ENCODE data around the gene CCIN.
A peak's percentile ranks its signal among the peaks of the same experiment; 100 is the strongest.
"Not testable (repeated sequence)": the region's sequence is repeated elsewhere in the genome, so short reads cannot be mapped to it uniquely, and the experiment has no call there.

The CCIN gene

GRCh38 chr9:36160126-36160525, 9.1 kb upstream of the CCIN start:
- DNase-seq (ENCODE audit: low read depth) = not testable (repeated sequence)

- no peak for DNase-seq (ENCODE audit: low read depth)
Observed at GRCh38 chr9:36161187-36161586, 8.0 kb upstream of the CCIN start.

- no peak for DNase-seq (ENCODE audit: low read depth)
Observed at GRCh38 chr9:36162211-36162738, 6.9 kb upstream of the CCIN start.

- no peak for DNase-seq (ENCODE audit: low read depth)
Observed at GRCh38 chr9:36163049-36163785, 6.0 kb upstream of the CCIN start.

- DNase-seq (ENCODE audit: low read depth) = no peak
Observed at GRCh38 chr9:36163786-36164170, 5.4 kb upstream of the CCIN start.

GRCh38 chr9:36164372-36164771, 4.8 kb upstream of the CCIN start:
- no peak for DNase-seq (ENCODE audit: low read depth)

- no peak for DNase-seq (ENCODE audit: low read depth)
Observed at GRCh38 chr9:36164989-36165388, 4.2 kb upstream of the CCIN start.

GRCh38 chr9:36165826-36166167, 3.4 kb upstream of the CCIN start:
- DNase-seq (ENCODE audit: low read depth) = no peak

- peak; percentile 65 for DNase-seq (ENCODE audit: low read depth)
Observed at GRCh38 chr9:36166168-36166927, 2.8 kb upstream of the CCIN start.

- no peak for DNase-seq (ENCODE audit: low read depth)
Observed at GRCh38 chr9:36169708-36170107, 520 bp downstream of the CCIN start.

- no peak for DNase-seq (ENCODE audit: low read depth)
Observed at GRCh38 chr9:36170531-36170930, 1.3 kb downstream of the CCIN start.

GRCh38 chr9:36173861-36174260, 4.7 kb downstream of the CCIN start:
- no peak for DNase-seq (ENCODE audit: low read depth)

- no peak for DNase-seq (ENCODE audit: low read depth)
Observed at GRCh38 chr9:36174271-36174670, 5.1 kb downstream of the CCIN start.

GRCh38 chr9:36174731-36175130, 5.5 kb downstream of the CCIN start:
- no peak for DNase-seq (ENCODE audit: low read depth)

GRCh38 chr9:36175209-36175608, 6.0 kb downstream of the CCIN start:
- not testable (repeated sequence) for DNase-seq (ENCODE audit: low read depth)

- DNase-seq (ENCODE audit: low read depth) = not testable (repeated sequence)
Observed at GRCh38 chr9:36176496-36176895, 7.3 kb downstream of the CCIN start.

- DNase-seq (ENCODE audit: low read depth) = no peak
Observed at GRCh38 chr9:36177571-36177970, 8.4 kb downstream of the CCIN start.

- DNase-seq (ENCODE audit: low read depth) = not testable (repeated sequence)
Observed at GRCh38 chr9:36180243-36180642, 11.1 kb downstream of the CCIN start.

- DNase-seq (ENCODE audit: low read depth) = no peak
Observed at GRCh38 chr9:36187414-36187813, 18.2 kb downstream of the CCIN start.

- no peak for DNase-seq (ENCODE audit: low read depth)
Observed at GRCh38 chr9:36188212-36188611, 19.0 kb downstream of the CCIN start.

- no peak for DNase-seq (ENCODE audit: low read depth)
Observed at GRCh38 chr9:36189976-36190375, 20.8 kb downstream of the CCIN start.

GRCh38 chr9:36190388-36191289, 21.5 kb downstream of the CCIN start, which contains the start of gene CLTA:
Gene CLTA (plus strand): TSS chr9:36190921. CDS start chr9:36191057, 136 bp downstream.
- peak; percentile 96 for DNase-seq (ENCODE audit: low read depth)

Data from CMK (cell line).